GM12872 (cell line): ENCODE results near the gene HSD17B12.

Experiments
- TF ChIP-seq, protein P1 (sequence below): IDR thresholded peaks from 3 replicates; pipeline ENCODE4 v1.5.1; 2011; ENCODE audit warnings: low read depth, mild to moderate bottlenecking, low read length, moderate library complexity; ENCODE audit not compliant: insufficient read depth

Gene HSD17B12

DNA sequence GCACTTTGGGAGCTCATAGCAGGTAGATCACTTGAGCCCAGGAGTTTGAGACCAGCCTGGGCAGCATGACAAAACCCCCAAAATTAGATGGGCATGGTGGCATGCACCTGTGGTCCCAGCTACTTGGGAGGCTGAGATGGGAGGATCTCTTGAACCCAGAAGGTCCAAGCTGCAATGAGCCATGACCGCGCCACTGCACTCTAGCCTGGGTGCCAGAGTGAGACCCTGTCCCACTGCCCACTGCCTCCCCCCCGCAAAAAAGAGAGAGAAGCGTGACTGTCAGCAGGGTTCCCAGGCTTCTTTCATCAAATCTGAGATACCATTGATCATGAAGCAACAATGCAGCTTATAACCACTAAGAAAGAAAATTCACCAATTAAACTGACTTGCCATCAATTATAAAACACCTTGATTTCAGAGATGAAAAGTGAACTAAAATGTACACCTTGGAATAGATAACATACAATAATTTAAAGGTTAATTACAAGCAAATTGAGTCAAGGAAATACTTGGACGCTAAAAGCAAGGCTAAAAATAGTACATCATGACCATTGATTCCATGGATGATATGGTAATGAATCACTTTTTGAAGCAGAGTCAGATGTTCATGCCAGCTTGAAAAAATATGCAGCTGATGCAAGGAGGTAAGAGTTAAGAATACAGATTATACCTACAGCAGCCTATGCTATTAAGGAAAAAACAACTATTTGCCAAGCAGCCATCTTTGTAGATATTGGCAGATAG is 109.3 kb downstream of the HSD17B12 start:
- TF ChIP-seq, protein P1, sequence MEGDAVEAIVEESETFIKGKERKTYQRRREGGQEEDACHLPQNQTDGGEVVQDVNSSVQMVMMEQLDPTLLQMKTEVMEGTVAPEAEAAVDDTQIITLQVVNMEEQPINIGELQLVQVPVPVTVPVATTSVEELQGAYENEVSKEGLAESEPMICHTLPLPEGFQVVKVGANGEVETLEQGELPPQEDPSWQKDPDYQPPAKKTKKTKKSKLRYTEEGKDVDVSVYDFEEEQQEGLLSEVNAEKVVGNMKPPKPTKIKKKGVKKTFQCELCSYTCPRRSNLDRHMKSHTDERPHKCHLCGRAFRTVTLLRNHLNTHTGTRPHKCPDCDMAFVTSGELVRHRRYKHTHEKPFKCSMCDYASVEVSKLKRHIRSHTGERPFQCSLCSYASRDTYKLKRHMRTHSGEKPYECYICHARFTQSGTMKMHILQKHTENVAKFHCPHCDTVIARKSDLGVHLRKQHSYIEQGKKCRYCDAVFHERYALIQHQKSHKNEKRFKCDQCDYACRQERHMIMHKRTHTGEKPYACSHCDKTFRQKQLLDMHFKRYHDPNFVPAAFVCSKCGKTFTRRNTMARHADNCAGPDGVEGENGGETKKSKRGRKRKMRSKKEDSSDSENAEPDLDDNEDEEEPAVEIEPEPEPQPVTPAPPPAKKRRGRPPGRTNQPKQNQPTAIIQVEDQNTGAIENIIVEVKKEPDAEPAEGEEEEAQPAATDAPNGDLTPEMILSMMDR, result no peak

GRCh38 chr11:43790444-43790794 is 109.9 kb downstream of the HSD17B12 start:
- TF ChIP-seq, protein P1, result no peak

DNA sequence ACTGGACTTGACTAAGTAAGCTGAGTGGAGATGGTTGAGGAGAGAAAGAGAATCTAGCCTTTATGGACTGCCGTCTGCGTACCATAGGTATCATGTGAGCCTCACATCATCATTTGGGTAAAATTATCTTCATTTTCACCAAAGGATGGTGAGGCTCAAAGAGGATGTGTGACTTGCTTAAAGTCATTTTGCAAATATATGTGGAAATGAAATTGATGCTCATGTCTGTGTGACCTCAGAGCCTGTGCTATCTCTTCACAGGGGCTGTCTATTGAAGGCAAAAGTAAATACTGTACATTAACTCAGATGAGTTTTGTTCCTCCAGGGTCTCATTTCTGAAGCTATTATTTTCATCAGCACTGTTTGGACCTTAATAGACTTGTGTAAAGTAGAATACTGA is 116.8 kb downstream of the HSD17B12 start:
- TF ChIP-seq, protein P1, result no peak

DNA sequence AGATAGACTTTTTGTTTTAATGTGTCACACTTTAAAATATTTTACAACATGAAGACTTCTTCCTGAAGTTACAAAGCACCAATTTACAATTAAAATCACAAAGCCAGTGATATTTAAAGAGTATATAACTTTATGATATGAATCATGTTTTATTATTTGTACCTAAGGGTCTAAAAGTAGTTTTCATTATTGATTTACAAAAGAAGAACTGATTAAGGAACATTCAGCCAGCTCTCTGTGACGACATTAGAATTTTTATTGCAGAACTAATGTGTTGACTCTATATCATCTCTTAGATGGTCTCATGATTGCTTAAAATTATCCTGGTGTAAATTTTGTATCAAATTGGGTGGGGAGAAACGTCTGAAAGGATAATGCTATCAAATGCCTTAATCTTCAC is 117.3 kb downstream of the HSD17B12 start:
- TF ChIP-seq, protein P1, result no peak

- TF ChIP-seq, protein P1, result peak; percentile 31; the same call in 2 of the 3 replicates
These were observed 122.0 kb downstream of the HSD17B12 start for GRCh38 chr11:43802509-43802908.

GRCh38 chr11:43803766-43804165 is 123.2 kb downstream of the HSD17B12 start:
- TF ChIP-seq, protein P1, result no peak

DNA sequence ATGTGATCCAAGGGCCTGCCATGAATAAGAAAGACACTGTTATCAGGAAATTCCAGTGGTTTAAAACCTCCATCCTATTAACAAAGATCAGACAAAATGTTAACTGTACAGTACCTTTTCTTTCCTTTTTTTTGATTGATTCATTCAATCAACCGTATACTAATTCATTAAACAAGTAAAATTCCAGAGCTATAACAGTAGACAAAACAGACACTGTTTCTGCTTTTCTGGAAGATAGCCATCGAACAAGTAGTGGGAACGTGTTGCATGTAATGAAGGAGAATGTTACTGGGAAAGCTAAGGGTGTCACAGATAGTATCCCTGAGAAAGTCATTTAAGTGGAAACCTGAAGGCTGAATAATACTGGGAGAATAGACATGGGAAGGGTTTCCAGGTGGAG is 126.4 kb downstream of the HSD17B12 start:
- TF ChIP-seq, protein P1, result no peak
